GM19463 (cell line): ENCODE measurements around the gene MIF.
"Not testable (repeated sequence)": the region's sequence is repeated elsewhere in the genome, so short reads cannot be mapped to it uniquely, and the experiment has no call there.

Source experiments
- ATAC-seq: cut with Tn5 transposase; IDR thresholded peaks from one replicate; pipeline ENCODE4 v1.9.1; 2021; ENCODE audit warnings: mild to moderate bottlenecking, moderate library complexity; ENCODE audit not compliant: unreplicated experiment

MIF gene

GRCh38 chr22:23938328-23939016, 44.3 kb downstream of the MIF start:
- ATAC-seq, result no peak

GRCh38 chr22:23939017-23939357, 44.8 kb downstream of the MIF start:
- no peak for ATAC-seq

GRCh38 chr22:23940166-23940565, 46.0 kb downstream of the MIF start:
- ATAC-seq, result not testable (repeated sequence)
